AG08395 (cell line): ENCODE results near the gene FHOD3.

Experiments used
- DNase-seq: peaks from one replicate; pipeline ENCODE4 v3.0.0; 2012; ENCODE audit warnings: mixed read lengths, low spot score

Gene FHOD3

GRCh38 chr18:36477776-36478175, 180.3 kb downstream of the FHOD3 start:
- DNase-seq: no peak

DNA sequence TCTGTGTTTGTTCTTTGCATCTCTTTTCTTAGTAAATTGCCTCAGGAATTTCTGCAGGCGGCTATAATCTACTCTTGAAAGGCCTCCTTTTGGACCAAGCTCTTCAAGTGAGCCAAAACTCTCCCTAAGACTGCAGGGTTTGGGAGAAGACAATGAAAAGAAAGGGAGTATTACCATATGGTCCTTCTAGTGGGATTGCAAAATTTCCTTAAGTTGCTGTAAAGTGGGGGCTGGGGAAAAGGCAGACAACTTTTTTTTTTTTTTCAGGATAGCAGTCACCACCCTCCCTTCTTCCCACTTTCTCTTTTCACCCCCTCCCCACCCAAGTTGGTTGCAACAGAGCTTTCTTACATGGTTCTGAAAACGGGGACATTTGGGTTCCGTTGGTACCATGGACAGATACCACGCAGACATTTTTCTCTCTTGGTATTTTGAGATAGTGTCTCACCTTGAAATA, 183.7 kb downstream of the FHOD3 start:
- no peak for DNase-seq

DNA sequence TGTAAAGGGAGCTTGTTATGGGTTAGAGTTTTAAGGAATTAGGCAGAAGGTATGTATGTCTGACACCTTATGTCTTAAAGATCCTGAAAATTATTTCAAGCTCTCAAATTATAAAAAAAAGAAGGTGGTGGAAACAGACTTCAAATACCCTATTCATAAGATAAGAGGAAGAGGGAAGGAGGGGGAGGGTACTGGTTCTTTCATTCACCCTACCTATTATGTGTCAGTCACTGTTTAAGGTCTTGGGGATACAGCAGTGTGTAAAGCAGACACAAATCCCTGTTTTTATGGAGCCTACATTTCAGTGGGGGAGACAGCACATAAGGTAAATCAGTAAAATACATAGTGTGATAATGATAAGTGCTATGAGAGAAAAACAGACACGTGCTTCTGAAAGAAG, 184.4 kb downstream of the FHOD3 start:
- DNase-seq: no peak

DNA sequence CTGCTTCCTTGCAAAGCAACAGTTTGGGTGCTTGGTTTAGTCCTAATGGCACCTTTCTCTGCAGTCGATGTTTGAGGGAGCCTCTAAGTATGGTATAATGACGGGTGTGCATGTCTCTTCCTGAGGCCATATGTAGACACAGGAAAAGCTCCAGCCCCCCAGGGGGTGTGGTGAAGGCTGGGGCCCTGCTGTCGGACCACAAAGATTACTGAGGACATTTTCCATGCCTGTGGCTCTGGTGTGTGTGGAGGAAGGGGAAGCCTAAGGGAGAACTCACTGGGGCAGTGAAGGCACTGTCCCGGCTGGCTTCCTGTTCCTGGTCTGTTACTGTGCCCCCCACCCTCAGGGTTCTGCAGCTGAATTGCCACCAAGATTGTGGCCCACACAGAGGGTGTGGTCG, 187.1 kb downstream of the FHOD3 start:
- no peak for DNase-seq

GRCh38 chr18:36485772-36486171, 188.3 kb downstream of the FHOD3 start:
- DNase-seq: no peak

- no peak for DNase-seq
Observed at GRCh38 chr18:36488131-36488530, 190.6 kb downstream of the FHOD3 start.

DNA sequence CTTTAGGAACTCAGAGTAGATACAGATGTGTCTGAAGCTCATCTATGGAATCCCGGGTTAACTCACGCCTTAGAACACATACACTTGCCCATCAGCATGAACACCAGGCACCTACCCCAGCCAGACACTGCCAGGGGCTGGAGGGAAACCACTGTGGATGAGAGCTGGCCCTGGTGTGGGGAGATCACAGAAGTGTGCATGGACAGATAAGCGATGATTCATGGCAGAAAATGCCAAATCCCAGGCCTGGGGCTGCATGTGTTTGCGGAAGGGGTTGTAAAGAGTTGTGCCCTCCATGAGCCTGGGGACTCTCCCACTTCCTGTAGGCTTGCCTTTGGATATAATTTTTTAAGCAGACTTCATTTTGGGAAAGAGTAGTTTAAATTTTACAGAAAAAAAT, 193.4 kb downstream of the FHOD3 start:
- no peak for DNase-seq

GRCh38 chr18:36492604-36493329, 195.3 kb downstream of the FHOD3 start:
- no peak for DNase-seq

GRCh38 chr18:36493349-36494159, 196.0 kb downstream of the FHOD3 start:
- peak; percentile 12 for DNase-seq

- no peak for DNase-seq
Observed at GRCh38 chr18:36494160-36494437, 196.6 kb downstream of the FHOD3 start.

- DNase-seq: peak; percentile 27
Observed at GRCh38 chr18:36496022-36496421, 198.5 kb downstream of the FHOD3 start.

- no peak for DNase-seq
Observed at GRCh38 chr18:36499938-36500337, 202.4 kb downstream of the FHOD3 start.

GRCh38 chr18:36501100-36501499, 203.6 kb downstream of the FHOD3 start:
- no peak for DNase-seq

DNA sequence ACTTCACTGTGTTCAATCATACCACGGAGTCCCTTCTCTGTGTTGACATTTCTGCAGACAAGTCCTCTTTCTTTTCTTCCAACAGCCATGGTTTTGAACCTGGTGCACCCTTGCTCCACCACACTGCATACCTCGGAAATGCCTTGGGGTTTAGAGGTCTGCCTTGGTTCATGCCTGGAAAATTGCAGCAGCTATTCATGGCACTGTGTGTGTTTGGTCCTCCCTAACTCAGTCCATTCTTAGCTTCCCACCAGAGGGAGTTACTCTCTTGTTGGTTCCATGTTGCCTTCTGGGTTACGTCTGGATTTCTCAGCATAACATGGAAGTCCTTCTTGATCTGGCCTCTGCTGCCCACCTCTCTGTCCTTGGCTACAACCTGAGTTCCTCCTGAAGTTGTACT, 206.0 kb downstream of the FHOD3 start:
- no peak for DNase-seq

GRCh38 chr18:36504928-36505327, 207.4 kb downstream of the FHOD3 start:
- no peak for DNase-seq

DNA sequence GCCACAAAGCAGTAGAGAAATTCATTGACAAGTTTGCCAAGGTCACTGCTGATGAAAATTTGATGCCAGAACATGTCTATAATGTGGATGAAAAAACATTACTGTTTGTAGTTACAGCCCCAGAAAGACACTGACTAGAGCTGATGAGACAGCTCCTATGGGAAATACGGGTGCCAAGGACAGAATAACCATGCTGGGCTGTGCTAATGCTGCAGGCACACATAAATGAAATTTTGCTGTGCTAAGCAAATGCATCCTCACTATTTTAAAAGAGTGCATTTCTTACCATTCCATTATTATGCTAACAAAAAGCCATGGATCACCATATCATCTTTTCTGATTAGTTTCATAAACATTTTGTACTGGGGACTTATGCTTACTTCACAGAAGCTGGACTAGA, 208.2 kb downstream of the FHOD3 start:
- no peak for DNase-seq

DNA sequence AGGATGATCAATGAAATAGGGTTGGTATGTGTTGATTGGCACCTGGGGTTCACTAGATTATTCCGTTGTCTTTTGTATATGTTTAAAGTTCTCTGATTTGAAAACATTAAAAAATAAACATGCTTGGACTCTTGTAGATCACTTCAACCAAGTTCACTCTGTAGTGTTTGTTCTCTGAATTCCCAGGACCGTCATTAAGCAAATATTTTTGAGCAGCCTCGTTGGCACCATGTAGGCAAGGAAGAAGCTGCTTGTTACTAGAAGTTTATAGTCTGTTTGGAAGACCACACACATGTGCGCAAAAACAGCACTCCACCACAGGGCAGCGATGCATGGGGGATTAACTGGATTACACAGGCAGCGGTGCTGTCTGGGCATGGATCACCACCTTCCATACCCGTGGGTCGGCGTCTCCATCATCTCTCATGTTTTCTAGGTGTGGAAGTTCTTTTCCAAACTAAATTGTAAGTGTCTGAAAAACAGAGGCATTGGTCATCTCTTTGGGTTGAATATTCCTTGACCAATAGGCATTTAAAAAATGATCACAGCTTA, 212.2 kb downstream of the FHOD3 start:
- no peak for DNase-seq

DNA sequence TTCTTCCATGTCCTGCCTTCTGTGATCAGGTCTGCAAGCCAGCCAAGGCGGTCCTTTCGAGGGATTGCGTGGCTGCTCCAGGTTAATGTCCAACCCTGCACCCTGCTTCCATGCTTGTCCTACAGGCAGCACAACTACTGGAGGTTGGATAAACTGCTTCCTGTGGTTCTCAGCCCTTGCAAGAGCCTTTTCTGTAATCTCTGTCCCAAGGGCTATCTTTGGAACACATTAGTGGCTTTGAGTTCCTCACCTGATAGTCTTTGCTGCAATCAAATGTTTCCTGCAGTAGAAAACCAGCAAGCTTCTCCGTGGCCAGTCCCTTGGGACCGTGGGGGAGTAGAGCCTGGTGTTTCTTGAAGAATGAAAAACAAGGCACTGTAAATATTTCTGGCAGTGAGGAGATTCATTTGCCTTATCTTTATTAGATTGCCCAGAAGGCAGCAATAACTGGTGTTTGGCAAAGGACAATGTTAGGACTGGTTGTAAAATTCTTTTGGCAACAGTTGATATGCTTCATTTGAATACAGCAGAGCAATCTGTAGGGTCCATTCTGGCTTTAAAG, 214.4 kb downstream of the FHOD3 start:
- DNase-seq: no peak

DNA sequence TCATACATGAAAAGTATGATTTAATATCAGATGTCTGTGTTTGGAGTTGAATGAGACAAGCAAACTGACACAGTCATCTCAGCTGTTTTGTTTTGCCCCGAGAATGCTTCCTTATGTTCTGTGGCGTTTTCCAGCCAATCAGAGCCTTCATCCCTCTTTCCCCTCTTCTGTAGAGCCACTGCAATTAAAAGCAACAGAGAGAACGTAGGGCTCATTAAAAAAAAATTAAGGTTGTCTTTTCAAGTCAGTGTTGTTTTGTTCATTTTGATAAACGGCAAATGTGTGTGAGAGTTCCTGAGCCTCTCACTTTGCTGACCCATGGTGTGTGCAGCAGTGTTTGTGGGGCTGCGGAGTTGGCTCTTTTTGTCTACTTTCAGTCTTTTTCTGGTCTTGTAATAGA, 216.0 kb downstream of the FHOD3 start:
- peak; percentile 48 for DNase-seq

DNA sequence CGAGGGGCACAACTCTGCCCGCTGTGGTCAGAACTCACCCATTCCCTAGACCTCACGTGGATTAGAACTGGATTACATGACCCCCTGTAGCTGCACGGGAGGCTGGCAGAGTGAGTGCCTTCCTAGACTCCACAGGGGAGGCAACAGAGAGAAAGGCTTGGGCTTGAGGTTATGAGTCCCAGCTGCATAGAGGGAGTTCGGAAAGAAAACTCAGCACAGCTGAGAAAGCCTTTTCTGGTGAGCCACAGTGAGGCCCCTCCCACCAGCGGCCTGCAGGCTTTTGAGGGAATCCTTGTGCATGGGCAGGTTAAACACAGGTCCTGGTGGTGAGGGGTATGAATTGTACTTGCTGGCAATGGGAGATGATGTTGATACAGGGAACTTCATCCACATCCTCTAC, 217.3 kb downstream of the FHOD3 start:
- no peak for DNase-seq

DNA sequence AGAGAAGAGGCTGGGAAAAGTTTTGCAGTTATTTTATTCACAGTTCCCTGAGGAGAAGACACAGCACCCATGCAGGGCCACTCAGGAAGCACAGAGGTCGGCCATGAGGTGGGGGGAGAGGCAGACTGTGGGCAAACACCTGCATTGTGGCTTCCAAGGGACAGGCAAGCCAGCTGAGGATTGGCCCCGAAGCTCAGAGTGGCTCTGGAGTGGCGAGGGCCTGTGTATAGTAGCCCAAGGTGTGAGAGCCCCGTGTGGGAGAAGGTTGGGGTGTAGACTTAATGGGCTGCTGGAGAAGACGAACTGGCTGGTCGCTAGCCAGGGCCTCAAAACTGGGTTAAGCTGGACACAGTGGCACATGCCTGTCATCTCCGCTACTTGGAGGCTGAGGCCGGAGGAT, 218.7 kb downstream of the FHOD3 start:
- no peak for DNase-seq

- no peak for DNase-seq
Observed at GRCh38 chr18:36516726-36517125, 219.2 kb downstream of the FHOD3 start.

- DNase-seq: peak; percentile 12
Observed at GRCh38 chr18:36518839-36519238, 221.3 kb downstream of the FHOD3 start.
